IMR-90 (cell line): Measurements from ENCODE around the gene SMPDL3A. TPM values are rescaled to one million over a fixed set of nuclear protein-coding genes. Genes with fewer than 3 reads are reported as not detected.
A peak's percentile ranks its signal among the peaks of the same experiment; 100 is the strongest.

Source experiments
- ATAC-seq: fragments of 200-7000 bp; cut with Tn5 transposase; 2 replicates; pipeline ENCODE4 v1.9.1; 2020; ENCODE audit warnings: low read depth, mild to moderate bottlenecking, moderate library complexity
- BruUV-seq: library from RNA; stranded (reverse); fragments of 400-500 nt; replicated peaks from 2 replicates; lab custom pipeline; 2021; lab: Mats Ljungman, UMichigan
- CTCF ChIA-PET: fragments of 300-600 bp; formaldehyde crosslinking; extraction: SDS; loops from one replicate; lab custom pipeline; 2021; ENCODE audit warnings: antibody characterized with exemption; lab: Yijun Ruan, JAX
- POLR2A ChIA-PET: fragments of 300-600 bp; sonication (Branson Sonifier 250); formaldehyde crosslinking; loops from one replicate; lab custom pipeline; 2022; ENCODE audit warnings: antibody characterized with exemption; ENCODE audit not compliant: unreplicated experiment; lab: Charles Lee
- DNase-seq: peaks from one replicate; pipeline ENCODE4 v3.0.0; 2013
- H2AFZ ChIP-seq: replicated peaks from 2 replicates; pipeline ENCODE3; 2013; ENCODE audit warnings: low read length, mild to moderate bottlenecking; ENCODE audit not compliant: poor library complexity
- H2AK5ac ChIP-seq: 2 replicates; pipeline ENCODE4 v1.6.1; 2013; ENCODE audit warnings: low read depth, low read length, inconsistent platforms
- H2AK9ac ChIP-seq: replicated peaks from 2 replicates; pipeline ENCODE3; 2013; ENCODE audit warnings: mild to moderate bottlenecking, low read depth, low read length, moderate library complexity; ENCODE audit not compliant: poor library complexity
- H2BK120ac ChIP-seq: 2 replicates; pipeline ENCODE4 v1.6.1; 2013; ENCODE audit warnings: low read depth, low read length, inconsistent platforms
- H2BK15ac ChIP-seq: 3 replicates; pipeline ENCODE4 v1.6.1; 2013; ENCODE audit warnings: low read depth, low read length, inconsistent platforms
- H2BK20ac ChIP-seq: 2 replicates; pipeline ENCODE4 v1.6.1; 2013; ENCODE audit warnings: low read depth, mild to moderate bottlenecking, inconsistent platforms, low read length, moderate library complexity
- H2BK5ac ChIP-seq: 2 replicates; pipeline ENCODE4 v1.6.1; 2013; ENCODE audit warnings: mild to moderate bottlenecking, low read depth, low read length, inconsistent platforms; ENCODE audit not compliant: poor library complexity, severe bottlenecking
- H3K14ac ChIP-seq: replicated peaks from 2 replicates; pipeline ENCODE4 v1.6.1; 2013; ENCODE audit warnings: low read depth, low read length, inconsistent platforms
- H3K18ac ChIP-seq: 2 replicates; pipeline ENCODE4 v1.6.1; 2013; ENCODE audit warnings: low read depth, low read length, control low read depth
- H3K23ac ChIP-seq: 2 replicates; pipeline ENCODE4 v1.6.1; 2013; ENCODE audit warnings: low read depth, low read length, inconsistent platforms
- H3K27ac ChIP-seq: 2 replicates; pipeline ENCODE4 v1.5.1; 2013; ENCODE audit warnings: mild to moderate bottlenecking, control low read depth, low read length; ENCODE audit not compliant: insufficient read depth
- H3K27me3 ChIP-seq: 2 replicates; pipeline ENCODE4 v1.6.1; 2013; ENCODE audit warnings: low read length; ENCODE audit not compliant: control insufficient read depth, insufficient read depth
- H3K36me3 ChIP-seq: 2 replicates; pipeline ENCODE4 v1.6.1; 2013; ENCODE audit warnings: low read length, mixed read lengths; ENCODE audit not compliant: control insufficient read depth, insufficient read depth
- H3K4ac ChIP-seq: 2 replicates; pipeline ENCODE4 v1.6.1; 2013; ENCODE audit warnings: low read depth, low read length, inconsistent platforms
- H3K4me1 ChIP-seq: 2 replicates; pipeline ENCODE4 v1.6.1; 2013; ENCODE audit warnings: low read length, mixed read lengths; ENCODE audit not compliant: control insufficient read depth, insufficient read depth
- H3K4me2 ChIP-seq: 2 replicates; pipeline ENCODE4 v1.6.1; 2013; ENCODE audit warnings: low read depth, mild to moderate bottlenecking, control low read depth, low read length, moderate library complexity
- H3K4me3 ChIP-seq: 2 replicates; pipeline ENCODE4 v1.5.1; 2013; ENCODE audit warnings: low read depth, mild to moderate bottlenecking, control low read depth, low read length, moderate library complexity; ENCODE audit not compliant: insufficient read depth
- H3K56ac ChIP-seq: 2 replicates; pipeline ENCODE4 v1.6.1; 2013; ENCODE audit warnings: low read length, inconsistent platforms; ENCODE audit not compliant: insufficient read depth; ENCODE audit errors: extremely low read depth
- H3K79me1 ChIP-seq, 2 experiments: 2 replicates each; pipeline ENCODE4 v1.6.1; 2013; ENCODE audit warnings: low read length in 2 of 2, inconsistent platforms in 1 of 2, low read depth in 1 of 2
- H3K9ac ChIP-seq: 2 replicates; pipeline ENCODE4 v1.6.1; 2013; ENCODE audit warnings: low read depth, low read length, control low read depth
- H3K9me1 ChIP-seq: 2 replicates; pipeline ENCODE4 v1.6.1; 2013; ENCODE audit warnings: low read length, inconsistent platforms; ENCODE audit not compliant: insufficient read depth
- H3K9me3 ChIP-seq: 2 replicates; pipeline ENCODE4 v1.6.1; 2013; ENCODE audit warnings: low read length; ENCODE audit not compliant: control insufficient read depth, insufficient read depth
- H4K20me1 ChIP-seq: 2 replicates; pipeline ENCODE4 v1.6.1; 2013; ENCODE audit warnings: low read length, inconsistent platforms; ENCODE audit not compliant: insufficient read depth
- H4K5ac ChIP-seq: 2 replicates; pipeline ENCODE4 v1.6.1; 2013; ENCODE audit warnings: mild to moderate bottlenecking, low read depth, low read length, control low read depth
- H4K8ac ChIP-seq, 2 experiments: 2 replicates each; pipeline ENCODE4 v1.6.1; 2013; ENCODE audit warnings: low read depth in 2 of 2, low read length in 2 of 2, control low read depth in 1 of 2, inconsistent platforms in 1 of 2
- H4K91ac ChIP-seq: 2 replicates; pipeline ENCODE4 v1.6.1; 2013; ENCODE audit warnings: low read depth, low read length, inconsistent platforms; ENCODE audit not compliant: insufficient read depth
- BHLHE40 ChIP-seq: fragments of 150-350 bp; IDR thresholded peaks from 2 replicates; pipeline ENCODE4 v1.6.1; 2016; ENCODE audit warnings: mild to moderate bottlenecking, low read depth, low read length
- CEBPB ChIP-seq: IDR thresholded peaks from 2 replicates; pipeline ENCODE4 v1.6.1; 2012; ENCODE audit warnings: low read depth, low read length, improper control_type of control experiment
- CHD1 ChIP-seq: IDR thresholded peaks from 2 replicates; pipeline ENCODE4 v1.6.1; 2012; ENCODE audit warnings: low read depth, low read length, improper control_type of control experiment
- FOS ChIP-seq: fragments of 150-350 bp; IDR thresholded peaks from 2 replicates; pipeline ENCODE4 v1.6.1; 2016; ENCODE audit warnings: low read depth, low read length
- MAZ ChIP-seq: IDR thresholded peaks from 2 replicates; pipeline ENCODE4 v1.6.1; 2012; ENCODE audit warnings: low read depth, mild to moderate bottlenecking, low read length, improper control_type of control experiment, moderate library complexity, borderline replicate concordance
- NFE2L2 ChIP-seq: fragments of 150-350 bp; IDR thresholded peaks from 2 replicates; pipeline ENCODE4 v1.6.1; 2016; ENCODE audit warnings: low read depth, mild to moderate bottlenecking, low read length
- POLR2A ChIP-seq: IDR thresholded peaks from 2 replicates; pipeline ENCODE4 v1.6.1; 2012; ENCODE audit warnings: mild to moderate bottlenecking, low read depth, low read length
- RAD21 ChIP-seq: IDR thresholded peaks from 2 replicates; pipeline ENCODE4 v1.6.1; 2012; ENCODE audit warnings: low read length, improper control_type of control experiment
- RFX5 ChIP-seq: IDR thresholded peaks from 2 replicates; pipeline ENCODE4 v1.8.0; 2012; ENCODE audit warnings: low read depth, mild to moderate bottlenecking, low read length, moderate library complexity
- SMC3 ChIP-seq: fragments of 150-350 bp; IDR thresholded peaks from 2 replicates; pipeline ENCODE4 v1.6.1; 2016; ENCODE audit warnings: low read depth, mild to moderate bottlenecking, antibody characterized with exemption, low read length, moderate library complexity
- WGBS, 2 experiments: methylation state at CpG; one replicate each; pipeline versions ENCODE4 v1.1.5 to v1.1.7; 2013; ENCODE audit warnings: missing lambda C conversion rate in 2 of 2; ENCODE audit not compliant: insufficient read length in 1 of 2; ENCODE audit errors: extremely low coverage in 2 of 2; 5-methylcytosine and 5-hydroxymethylcytosine counted together
- dilution Hi-C: fragments of 300-500 bp; cut with HindIII; formaldehyde crosslinking; loops from one replicate; pipeline ENCODE4 v1.14.3; 2018; ENCODE audit warnings: low sequenced_read_pairs; ENCODE audit not compliant: unreplicated experiment
- in situ Hi-C: fragments of 300-500 bp; cut with MboI; formaldehyde crosslinking; loops from 3 replicates; pipeline ENCODE4 v1.14.3; 2019; ENCODE audit warnings: low sequenced_read_pairs, inconsistent platforms, mixed read lengths
- intact Hi-C: fragments of 100-400 bp; cut with micrococcal nuclease; formaldehyde crosslinking; loops from 2 replicates; pipeline ENCODE4 v1.10.0; 2022
- polyA plus RNA-seq, 3 experiments: library from polyadenylated mRNA; depleted of rRNA; stranded (reverse); fragments of >200 nt; gene quantifications; 2 replicates each; pipeline ENCODE4 v1.2.3, GENCODE V29; 2012; ENCODE audit warnings: low replicate concordance in 1 of 3
- total RNA-seq: library from RNA; depleted of rRNA; stranded (reverse); fragments of >200 nt; gene quantifications from 2 replicates; pipeline ENCODE4 v1.2.3, GENCODE V29; 2012
- TF ChIP-seq, protein P1 (sequence below): fragments of 150-350 bp; IDR thresholded peaks from 2 replicates; pipeline ENCODE4 v1.6.1; 2017; ENCODE audit warnings: mild to moderate bottlenecking, antibody characterized with exemption, low read length, low read depth

The SMPDL3A gene
- total and polyA plus RNA-seq, 2 of the 4 experiments (the other 2 are of a cell fraction): 9.9 to 14.2 TPM

DNA sequence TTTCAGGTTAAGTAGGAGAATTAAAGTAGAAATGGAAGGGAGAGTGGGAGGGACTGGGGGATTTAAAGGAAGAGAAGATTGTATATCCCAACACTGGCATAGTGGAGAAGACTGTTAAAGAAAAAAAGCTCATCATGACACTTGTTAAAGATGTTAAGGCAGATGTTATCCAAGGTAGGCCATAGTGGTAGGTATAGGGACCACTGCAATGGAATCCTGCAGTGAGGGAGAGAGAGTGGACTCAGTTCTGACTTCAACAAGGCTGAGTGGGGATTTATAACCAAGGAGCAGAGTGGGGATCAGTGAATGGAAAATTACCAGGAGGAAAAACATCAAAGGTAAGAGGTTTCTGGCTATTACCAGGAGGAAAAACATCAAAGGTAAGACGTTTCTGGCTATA, 21.1 kb downstream of the SMPDL3A start:
- Histone ChIP-seq H3K27me3 (no peaks in the 10 kb centered on the region), H3K9me3 (no peaks in the 10 kb centered on the region), H4K91ac (no peak overlapping the region), H3K79me1 (no peaks in the 10 kb centered on the region), H3K4ac (peak overlapping the region; percentile 42; the same call in 1 of the 2 replicates), H4K20me1 (no peaks in the 10 kb centered on the region), H2AK5ac (no peak overlapping the region), H3K27ac (peak overlapping the region; percentile 62; the same call in 1 of the 2 replicates), H3K9ac (no peak overlapping the region), H3K4me1 (peaks cover 9% of the 10 kb centered on the region; the same call in 1 of the 2 replicates), H2AK9ac (no peak overlapping the region), H4K8ac (no peak overlapping the region), H2BK15ac (no peak overlapping the region), H3K4me3 (no peak overlapping the region), H3K36me3 (peaks cover 29% of the 10 kb centered on the region), H2AFZ (no peak overlapping the region), H3K23ac (no peak overlapping the region), H3K18ac (peak overlapping the region; percentile 86), H3K14ac (no peak overlapping the region), H3K56ac (no peak overlapping the region), H2BK20ac (peak overlapping the region; percentile 42; the same call in 1 of the 2 replicates), H2BK5ac (no peak overlapping the region), H2BK120ac (no peak overlapping the region; the same call in 1 of the 2 replicates), H4K5ac (peak overlapping the region; percentile 86), H3K9me1 (no peaks in the 10 kb centered on the region), H3K4me2 (no peak overlapping the region)
- ATAC-seq: no peak
- WGBS, 2 experiments: no CpG with 5 or more reads among the region's 1 CpG
- intact Hi-C loops (no loop called here), dilution Hi-C loops (no loop called here), in situ Hi-C loops (no loop called here)
- ChIA-PET POLR2A (no interaction called here), CTCF (interaction anchor here (1.4 to 2.0 kb wide), 2 partner anchors 21 to 29 kb away, joined by 5 to 6 read pairs; partner anchors contain the start of gene SMPDL3A)
- BruUV-seq: no TSS peak
- no peak for TF ChIP-seq CEBPB
- TF ChIP-seq RFX5: no peak
- no peak for TF ChIP-seq RAD21
- no peak for TF ChIP-seq POLR2A
- no peak for TF ChIP-seq FOS
- TF ChIP-seq NFE2L2: no peak
- no peak for TF ChIP-seq MAZ
- TF ChIP-seq, protein P1, sequence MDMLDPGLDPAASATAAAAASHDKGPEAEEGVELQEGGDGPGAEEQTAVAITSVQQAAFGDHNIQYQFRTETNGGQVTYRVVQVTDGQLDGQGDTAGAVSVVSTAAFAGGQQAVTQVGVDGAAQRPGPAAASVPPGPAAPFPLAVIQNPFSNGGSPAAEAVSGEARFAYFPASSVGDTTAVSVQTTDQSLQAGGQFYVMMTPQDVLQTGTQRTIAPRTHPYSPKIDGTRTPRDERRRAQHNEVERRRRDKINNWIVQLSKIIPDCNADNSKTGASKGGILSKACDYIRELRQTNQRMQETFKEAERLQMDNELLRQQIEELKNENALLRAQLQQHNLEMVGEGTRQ: no peak
- no peak for TF ChIP-seq CHD1
- TF ChIP-seq SMC3: no peak
- no peak for TF ChIP-seq BHLHE40
- DNase-seq: no peak
